GM19023 (cell line): ENCODE results near the gene GPR39.
"Not testable (repeated sequence)": the region's sequence is repeated elsewhere in the genome, so short reads cannot be mapped to it uniquely, and the experiment has no call there.

Source experiments
- ATAC-seq: cut with Tn5 transposase; IDR thresholded peaks from one replicate; pipeline ENCODE4 v1.9.1; 2021; ENCODE audit warnings: mild to moderate bottlenecking, moderate library complexity; ENCODE audit not compliant: unreplicated experiment

GPR39 gene

DNA sequence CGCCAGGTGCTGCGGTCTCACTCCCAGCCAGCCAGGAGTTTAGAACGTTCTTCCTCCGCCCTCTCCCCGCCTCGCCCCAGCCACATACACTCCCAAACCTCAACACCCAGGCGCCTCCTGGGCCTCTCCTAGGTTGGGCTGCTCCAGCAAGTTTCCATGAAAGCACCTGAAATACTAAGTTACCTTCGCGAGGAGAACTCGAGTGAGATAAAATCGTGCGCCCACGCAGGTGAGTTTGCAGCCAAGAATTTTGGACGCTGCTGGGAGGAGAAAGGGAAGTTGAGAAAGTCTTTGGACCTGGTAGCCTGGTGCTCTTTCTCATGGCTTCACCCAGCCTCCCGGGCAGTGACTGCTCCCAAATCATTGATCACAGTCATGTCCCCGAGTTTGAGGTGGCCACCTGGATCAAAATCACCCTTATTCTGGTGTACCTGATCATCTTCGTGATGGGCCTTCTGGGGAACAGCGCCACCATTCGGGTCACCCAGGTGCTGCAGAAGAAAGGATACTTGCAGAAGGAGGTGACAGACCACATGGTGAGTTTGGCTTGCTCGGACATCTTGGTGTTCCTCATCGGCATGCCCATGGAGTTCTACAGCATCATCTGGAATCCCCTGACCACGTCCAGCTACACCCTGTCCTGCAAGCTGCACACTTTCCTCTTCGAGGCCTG is at the start of gene GPR39:
Gene GPR39 (plus strand): TSS at position 83 of the 673 bp plus-strand sequence.
- ATAC-seq = no peak

DNA sequence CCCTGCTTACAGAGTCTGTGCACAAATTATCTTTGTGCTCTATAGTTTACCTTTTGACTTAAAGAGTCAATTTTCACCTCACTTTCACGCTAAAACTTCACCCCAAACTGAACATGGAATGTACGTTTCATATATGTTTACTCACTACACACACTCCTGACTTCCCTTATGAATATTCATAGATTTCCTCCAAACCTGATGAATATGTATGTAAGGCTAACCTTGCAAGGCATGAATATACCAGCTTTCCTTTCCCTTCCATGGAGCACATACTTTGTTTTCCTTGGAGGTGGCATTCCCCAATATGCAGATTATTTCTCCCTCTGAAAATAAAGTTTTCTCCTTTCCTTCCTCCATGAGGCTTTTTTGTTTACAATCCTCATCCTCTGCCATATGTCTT is 48.4 kb upstream of the GPR39 start:
- ATAC-seq = no peak

DNA sequence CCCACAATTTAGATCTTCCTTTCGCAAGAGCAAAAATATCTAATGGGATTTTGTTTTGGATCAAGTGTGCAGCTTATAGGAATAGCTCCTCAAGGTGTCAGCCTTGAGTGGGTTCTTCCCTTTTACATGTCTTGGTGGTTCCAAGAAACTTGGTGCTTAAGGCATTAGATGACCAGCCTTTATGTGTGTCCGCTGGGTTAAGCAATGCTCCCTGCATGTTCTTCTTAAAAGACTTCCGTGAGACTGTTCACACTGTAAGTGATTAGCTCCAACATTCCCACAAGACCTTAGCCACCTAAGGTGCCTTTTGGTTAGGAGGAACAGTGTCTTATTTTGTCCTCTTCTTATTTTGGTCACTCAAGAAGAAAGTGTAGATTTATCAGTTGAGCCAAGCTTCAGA is 44.3 kb upstream of the GPR39 start:
- ATAC-seq = no peak

DNA sequence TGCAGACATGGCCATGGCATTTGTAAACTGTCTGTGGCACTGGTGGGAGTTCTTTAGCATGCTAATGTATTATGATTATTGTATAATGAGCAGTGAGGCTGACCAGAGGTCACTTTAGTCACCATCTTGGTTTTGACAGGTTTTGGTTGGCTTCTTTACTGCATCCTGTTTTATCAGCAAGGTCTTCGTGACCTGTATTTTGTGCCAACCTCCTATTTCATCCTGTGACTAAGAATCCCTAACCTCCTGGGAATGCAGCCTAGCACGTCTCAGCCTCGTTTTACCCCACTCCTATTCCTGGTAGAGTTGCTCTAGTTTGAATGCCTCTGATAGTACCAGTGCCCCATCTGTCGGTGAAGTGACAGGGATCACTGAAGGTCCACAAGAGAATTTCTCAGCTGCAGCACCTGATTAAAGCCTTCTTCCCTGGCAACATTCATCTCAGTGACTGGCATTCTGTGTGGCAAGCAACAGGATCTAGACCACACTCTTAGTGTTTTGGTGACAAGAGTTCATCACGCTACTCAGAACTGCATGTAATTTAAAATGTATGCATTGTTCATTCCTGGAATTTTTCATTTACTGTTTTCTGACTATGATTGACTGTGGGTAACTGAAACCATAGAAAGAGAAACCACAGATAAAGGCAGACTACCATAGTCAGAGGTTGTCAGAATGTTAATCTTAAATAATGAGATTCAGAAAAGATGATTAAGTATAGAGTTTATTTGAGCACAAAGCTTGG is 43.0 kb upstream of the GPR39 start:
- ATAC-seq = no peak

DNA sequence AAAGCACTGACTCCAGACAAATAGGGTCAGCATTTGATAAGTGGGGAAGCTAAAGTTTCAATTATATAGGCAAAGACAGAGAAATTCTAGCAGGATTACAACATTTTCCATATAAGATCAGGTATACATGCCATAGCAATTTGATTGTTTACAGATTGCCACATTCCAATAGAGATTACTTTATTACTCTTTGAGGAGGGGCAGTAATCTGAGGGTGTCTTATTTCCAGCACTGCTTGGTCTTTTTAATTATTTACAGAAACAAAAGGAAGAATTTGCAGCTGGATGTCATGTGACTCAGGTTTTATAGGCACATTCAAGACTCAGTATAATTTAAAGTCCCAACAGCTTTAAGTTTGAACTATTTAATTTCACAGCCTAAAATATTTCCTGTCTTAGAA is 42.5 kb upstream of the GPR39 start:
- ATAC-seq = no peak

DNA sequence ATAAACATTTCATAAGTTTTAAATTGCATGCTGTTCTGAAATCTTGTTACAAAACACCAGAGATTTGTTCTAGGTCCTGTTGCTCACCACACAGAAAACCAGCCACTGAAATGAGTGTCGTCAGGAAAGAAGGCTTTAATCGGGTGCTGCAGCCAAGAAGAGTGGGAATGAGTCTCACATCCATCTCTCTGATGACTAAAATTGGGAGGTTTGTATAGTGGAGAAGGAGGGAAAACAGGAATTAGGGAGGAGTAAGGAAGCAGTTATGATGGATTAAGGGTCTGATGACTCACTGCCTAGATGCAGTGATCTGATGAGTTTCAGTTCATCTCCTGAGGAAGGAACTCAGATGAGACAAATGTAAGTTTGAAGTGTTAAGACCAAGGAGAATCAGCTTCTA is 42.1 kb upstream of the GPR39 start:
- no peak for ATAC-seq

DNA sequence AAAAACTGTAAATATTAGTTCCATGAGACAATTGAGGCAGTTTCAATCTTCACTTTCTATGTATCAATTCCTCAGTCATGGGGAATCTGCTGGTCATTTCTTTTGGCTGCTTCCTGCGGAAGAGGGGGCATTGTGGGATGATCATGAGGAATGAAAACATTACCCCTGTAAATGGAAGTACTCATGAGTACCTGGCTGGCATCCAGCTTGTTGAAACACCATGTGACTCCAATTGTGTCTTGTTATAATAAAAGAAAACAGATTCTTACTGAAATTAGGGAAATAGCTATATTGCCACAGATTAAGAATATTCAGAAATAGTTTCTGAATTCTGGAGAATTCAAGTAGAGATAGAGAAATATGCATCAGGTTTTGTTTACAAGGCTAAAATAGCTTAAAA is 41.6 kb upstream of the GPR39 start:
- no peak for ATAC-seq

DNA sequence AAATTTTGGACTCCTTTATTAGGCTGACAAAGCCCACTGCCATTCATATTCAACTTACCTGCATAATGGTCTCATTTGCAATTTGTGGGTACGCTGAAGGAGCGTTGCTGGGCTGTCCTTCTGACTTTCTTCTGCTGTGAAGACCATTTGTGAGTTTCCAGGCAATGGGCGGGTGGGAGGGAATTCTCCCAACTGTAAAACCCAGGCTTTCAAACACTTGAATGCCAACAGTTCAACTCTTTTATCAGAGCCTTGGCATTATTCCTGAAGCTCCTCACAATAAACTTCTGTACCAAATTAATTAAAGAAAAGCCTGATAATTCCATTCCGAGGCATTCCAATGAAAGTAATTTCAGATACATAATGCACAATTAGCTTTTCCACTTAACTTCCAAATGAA is 35.2 kb upstream of the GPR39 start:
- ATAC-seq = no peak

DNA sequence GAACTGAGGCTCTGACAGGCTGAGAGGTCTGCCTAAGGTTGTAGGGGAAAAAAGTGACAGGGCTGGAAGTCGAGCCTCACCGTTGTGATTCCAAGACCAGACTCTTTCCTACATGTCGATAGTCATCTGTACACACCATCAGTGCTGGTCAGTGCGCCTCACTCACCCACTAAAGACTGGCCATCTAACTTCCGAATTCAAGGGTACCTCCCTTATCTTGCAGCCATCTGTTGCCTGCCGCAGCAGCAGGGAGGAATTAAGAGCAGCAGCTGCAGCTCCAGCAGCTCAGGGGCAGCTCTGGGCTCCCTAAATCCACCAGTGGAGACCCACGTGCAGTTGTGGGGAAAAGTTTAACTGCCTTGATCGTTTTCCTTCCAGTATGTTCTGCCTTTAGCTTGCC is 32.6 kb upstream of the GPR39 start:
- no peak for ATAC-seq

DNA sequence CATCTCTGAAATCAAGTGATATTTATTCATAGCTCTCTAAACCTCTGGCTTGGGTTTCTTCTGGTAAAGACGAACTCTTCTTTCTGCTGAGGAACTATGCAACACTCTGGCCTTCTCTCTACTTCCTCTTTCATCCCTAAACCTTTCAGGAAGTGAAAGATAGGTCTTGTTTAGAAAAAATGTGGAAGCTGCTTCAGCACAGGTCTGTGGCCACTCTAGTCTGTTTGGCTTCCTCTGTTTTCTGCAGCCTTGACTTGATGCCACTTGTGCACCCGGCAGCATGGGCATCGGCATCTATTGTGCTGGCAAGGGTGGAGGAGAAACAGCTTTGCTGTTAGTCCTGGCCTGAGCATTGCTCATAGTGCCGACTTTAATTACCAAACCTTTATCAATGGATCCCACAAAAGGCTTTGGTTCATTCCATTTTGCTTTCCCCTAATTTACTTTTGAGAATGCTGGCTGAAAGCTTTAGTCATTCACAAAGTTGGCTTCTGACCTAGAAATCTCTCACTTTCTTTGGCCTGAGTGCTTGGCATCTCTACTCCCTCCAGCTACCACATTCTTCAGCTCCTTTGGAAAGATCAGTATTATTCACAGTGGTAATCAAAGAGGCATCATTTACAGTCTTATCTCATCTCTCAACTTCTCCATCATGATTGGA is 32.0 kb upstream of the GPR39 start:
- ATAC-seq = no peak

DNA sequence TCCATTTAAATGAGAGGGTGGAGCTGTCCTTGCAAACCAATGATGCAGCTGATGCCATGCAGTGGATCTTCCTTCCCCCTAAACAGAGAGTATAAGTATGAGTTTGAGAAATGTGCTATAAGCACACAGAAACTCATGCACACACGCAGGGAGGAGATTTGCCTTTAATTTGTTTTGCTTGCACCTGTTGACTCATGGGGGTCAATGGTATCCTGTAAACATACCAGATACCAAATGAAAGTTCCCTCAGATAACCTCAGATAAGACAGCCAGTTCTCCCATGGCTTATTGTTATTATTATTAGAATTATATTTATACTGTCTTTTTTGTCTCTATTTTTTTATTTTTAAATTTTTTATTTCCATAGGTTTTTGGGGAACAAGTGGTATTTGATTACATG is 29.5 kb upstream of the GPR39 start:
- ATAC-seq = no peak

DNA sequence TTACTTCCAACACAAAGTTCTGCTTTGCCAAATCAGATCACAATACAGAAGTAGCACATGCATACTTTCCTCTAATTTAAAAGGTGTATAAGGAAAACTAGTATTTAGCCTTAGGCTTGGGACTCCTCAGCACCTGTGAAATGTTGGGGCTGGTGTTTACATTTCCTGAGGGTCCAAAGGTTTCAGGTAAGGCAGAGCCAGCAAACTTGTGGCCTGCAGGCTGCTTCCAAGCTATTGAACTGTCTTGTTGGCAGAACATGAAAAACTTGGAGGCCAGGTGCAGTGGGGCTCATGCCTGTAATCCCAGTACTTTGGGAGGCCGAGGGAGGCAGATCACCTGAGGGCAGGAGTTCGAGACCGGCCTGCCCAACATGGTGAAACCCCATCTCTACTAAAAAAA is 26.5 kb upstream of the GPR39 start:
- no peak for ATAC-seq

DNA sequence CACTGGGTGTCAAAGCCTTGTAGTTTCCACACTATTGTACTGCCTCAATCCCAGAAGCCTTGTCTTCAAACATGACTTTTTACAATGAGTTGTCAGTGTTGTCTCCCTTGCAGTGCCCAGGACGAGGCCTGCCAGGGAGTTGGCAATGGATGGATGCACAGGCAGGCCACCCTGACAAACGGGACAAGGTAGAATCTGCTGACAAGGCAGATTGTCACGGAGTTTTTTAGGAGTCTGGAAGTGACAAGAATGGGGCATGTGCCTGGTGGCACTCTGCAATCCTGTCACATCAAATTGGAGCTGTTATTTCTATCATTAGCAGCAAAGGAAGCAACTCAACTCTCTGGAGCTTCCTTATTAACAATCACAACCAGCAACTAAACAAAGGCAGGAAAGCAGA is 25.2 kb upstream of the GPR39 start:
- ATAC-seq = no peak

DNA sequence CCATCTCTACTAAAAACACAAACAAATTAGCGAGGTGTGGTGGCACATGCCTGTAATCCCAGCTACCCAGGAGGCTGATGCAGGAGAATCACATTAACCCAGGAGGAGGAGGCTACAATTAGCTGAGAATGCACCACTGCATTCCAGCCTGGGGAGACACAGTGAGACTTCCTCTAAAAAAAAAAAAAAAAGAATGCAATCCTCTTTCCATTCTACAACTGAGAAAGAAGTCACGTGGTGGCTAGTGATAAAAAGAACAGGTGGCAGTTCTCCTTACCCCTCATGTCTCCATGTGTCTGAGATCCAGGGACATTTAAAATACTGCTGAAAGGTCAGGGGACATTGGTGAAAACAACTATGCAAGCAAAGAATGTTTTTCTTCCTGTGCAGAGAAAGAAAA is 24.4 kb upstream of the GPR39 start:
- ATAC-seq = no peak

DNA sequence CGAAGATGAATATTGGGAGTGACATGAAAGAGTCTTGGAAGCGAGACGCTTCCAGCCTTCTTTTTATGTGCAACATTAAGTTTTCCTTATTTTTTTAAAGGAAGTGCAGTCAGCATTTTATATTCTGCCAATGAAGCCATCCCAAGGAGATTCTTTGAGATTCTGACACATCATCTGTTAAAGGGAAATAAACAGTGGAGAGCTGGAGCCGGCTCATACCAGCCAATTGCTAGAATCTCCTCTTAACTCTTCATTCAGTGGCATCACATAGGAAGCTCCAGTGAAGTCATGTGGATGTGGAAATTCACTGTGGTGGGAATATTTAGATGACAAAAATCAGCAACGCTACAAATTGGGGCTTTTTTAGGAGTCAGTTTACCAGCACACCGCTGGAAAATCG is 23.7 kb upstream of the GPR39 start:
- ATAC-seq = no peak

DNA sequence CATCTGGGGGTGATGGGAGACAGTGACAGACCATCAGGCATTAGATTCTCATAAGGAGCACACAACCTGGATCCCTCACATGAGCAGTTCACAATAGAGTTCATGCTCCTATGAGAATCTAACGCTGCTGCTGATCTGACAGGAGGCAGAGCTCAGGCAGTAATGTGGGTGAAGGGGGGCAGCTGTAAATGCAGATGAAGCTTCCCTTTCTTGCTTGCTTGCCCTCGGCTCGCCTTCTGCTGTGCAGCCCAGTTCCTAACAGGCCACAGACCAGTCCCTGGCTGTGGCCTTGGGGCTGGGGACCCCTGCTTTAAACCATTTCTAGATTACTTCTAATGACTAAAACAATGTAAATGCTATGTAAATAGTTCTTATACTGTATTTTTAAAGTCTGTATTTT is 19.6 kb upstream of the GPR39 start:
- ATAC-seq = not testable (repeated sequence)

DNA sequence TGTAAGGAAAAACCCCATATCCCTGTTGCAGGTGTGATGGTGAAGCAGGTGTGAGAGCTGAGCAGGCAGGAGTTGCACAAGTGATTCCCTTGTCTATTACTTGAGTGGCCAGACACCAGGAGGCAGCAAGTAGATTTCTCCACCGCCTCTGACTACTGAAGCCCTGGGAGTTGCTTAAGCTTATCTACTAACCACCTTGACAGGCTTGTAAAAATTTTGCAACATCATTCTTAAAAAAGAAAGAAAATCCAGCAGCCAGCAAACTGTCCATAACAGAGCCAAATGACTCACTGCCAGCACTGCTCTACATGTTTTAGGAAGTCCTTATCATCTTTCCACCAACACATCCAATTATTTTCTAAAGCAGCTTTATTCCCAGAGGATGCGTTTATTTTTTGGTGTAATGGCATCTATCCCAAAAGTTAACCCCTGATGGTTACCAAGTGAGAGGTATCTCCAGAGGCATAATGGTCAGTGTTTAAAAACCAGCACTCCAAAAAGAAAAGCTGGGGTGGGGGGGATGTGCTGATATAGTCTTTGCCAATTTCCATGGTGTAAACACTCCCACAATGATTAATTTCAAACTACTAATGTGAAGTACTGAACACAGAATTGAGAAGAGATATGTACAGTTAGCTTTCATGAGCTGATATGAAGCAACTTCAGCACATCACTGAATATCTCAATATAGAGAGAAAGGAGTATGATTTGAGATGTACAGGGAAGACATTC is 16.3 kb upstream of the GPR39 start:
- no peak for ATAC-seq

DNA sequence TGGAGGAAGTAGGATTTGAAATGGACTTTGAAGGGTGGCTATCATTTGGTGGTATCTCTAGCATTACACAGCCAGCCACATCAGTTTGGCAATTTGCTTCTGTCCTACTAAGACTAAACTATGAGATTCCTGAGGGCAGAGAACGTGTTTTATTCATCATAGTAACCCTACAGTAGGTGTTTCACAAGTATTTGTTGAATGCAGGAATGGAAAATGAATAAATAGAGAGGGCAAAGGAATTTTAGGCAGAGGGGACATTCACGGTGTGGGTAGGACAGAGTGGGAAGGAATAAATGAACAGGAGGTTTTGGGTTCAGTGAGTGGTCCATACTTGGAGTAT is 15.7 kb upstream of the GPR39 start:
- no peak for ATAC-seq

DNA sequence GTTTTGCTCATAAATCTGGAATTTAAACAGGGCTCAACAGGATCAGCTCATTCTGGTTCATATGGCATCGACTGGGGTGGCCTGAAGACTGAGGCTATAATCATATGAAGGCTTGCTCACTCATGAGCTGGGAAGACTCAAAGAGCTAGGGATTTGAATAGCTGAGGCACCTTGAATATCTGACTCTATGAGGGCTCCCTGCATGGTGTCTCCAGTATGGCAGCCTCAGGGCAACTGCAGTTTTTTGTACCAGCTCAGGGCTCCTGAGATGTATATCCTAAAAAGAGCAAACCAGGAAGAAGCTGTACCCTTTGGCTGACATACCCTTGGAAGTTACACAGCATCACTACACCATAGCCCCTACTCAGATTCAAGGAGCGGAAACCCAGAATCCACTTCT is 15.3 kb upstream of the GPR39 start:
- no peak for ATAC-seq

DNA sequence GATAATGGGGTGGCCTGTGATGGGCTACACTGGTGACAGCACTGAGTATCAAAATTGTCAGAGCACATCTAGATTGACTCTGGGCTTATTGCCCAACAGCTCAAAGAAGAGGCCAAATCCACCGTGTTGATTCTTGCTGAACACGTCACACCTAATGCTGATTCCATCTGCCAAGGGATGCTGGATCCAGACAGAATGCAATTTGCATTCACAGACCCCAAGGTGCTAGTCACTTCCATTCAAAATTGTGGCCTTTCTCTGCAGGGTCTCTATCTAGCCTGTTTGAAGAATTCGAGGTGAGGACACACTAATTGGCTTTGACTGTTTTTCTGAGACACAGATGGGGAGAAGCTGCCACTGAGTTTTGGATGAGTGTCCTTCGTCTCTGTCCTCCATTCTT is 13.5 kb upstream of the GPR39 start:
- no peak for ATAC-seq

DNA sequence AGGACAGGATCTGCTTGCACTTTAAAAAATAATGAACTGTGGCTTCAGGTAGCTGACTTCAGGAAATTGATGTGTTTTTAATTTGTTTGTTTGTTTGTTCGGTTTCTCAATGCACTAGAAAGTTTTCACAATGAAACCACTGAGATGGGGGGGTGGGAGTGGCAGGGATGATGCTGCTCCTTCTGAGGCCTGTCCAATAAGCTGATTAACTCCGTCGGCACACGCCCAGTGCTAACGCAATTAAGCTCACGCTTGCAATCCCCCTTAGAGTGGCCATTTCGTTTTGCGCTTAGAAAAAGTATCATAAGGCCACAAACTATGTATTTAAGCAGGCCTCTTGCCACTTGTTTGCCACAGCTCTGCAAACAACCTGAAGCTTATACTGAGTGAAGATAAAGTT is 12.5 kb upstream of the GPR39 start:
- ATAC-seq = no peak

DNA sequence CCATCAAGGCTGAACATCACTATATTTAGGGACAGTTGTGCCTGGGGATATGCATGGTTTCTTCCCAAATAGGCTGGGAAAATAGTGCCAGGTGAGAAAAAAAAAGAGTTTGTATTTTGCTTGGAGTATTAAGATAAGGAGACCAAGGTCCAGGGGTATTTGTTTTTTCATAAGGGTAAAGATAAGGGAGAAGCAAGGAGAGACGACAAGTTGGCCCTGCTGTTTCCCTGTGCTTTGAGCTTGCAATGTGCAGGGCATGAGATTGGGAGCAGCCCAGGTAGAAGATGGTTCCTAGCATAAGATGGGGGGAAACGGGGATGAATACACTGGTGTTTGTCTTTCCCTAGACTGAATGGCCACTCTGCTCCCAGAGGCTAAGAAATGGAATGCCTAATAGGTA is 8.8 kb upstream of the GPR39 start:
- ATAC-seq = no peak
